GM12865 (cell line): ENCODE data around the gene GALNTL6.

Experiments used
- DNase-seq: peaks from one replicate; pipeline ENCODE4 v3.0.0; 2010; ENCODE audit warnings: low read depth
- H3K4me3 ChIP-seq: 2 replicates; pipeline ENCODE4 v1.5.1; 2011; ENCODE audit warnings: mild to moderate bottlenecking, low read depth, low read length, control low read depth
- CTCF ChIP-seq: IDR thresholded peaks from 2 replicates; pipeline ENCODE4 v1.5.1; 2011; ENCODE audit warnings: low read length, control low read depth, low read depth, inconsistent platforms; ENCODE audit not compliant: insufficient read depth; ENCODE audit errors: missing control alignments

The GALNTL6 gene

DNA sequence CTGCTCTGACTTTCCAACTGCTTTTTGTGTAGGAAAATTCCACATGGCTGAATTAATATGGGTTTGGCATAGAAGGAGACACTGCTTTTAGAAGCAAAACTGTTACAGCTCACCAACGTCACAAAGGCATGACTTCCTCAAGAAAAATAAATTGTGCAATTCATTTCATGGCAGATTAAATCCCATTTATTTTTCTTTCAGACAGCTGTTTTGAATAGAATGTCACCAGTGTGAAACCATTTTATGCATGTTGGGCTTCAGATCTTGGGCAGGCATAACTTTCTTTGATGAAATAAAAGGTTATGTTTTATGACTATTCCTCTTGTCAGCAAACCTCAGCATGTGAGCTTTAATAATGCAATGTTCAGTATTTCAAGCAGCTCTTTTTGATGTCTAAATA is 542.8 kb downstream of the GALNTL6 start:
- DNase-seq: no peak
- H3K4me3 ChIP-seq: no peak overlapping the region
- TF ChIP-seq CTCF: no peak

GRCh38 chr4:172357006-172357540 is 543.9 kb downstream of the GALNTL6 start:
- no peak for TF ChIP-seq CTCF
- no peak for DNase-seq
- no peak overlapping the region for H3K4me3 ChIP-seq

- no peak for DNase-seq
- no peak for TF ChIP-seq CTCF
- no peak overlapping the region for H3K4me3 ChIP-seq
Observed at GRCh38 chr4:172362569-172362968, 549.4 kb downstream of the GALNTL6 start.

- no peak for TF ChIP-seq CTCF
- no peak for DNase-seq
- no peak overlapping the region for H3K4me3 ChIP-seq
Observed at GRCh38 chr4:172369471-172369959, 556.3 kb downstream of the GALNTL6 start.

DNA sequence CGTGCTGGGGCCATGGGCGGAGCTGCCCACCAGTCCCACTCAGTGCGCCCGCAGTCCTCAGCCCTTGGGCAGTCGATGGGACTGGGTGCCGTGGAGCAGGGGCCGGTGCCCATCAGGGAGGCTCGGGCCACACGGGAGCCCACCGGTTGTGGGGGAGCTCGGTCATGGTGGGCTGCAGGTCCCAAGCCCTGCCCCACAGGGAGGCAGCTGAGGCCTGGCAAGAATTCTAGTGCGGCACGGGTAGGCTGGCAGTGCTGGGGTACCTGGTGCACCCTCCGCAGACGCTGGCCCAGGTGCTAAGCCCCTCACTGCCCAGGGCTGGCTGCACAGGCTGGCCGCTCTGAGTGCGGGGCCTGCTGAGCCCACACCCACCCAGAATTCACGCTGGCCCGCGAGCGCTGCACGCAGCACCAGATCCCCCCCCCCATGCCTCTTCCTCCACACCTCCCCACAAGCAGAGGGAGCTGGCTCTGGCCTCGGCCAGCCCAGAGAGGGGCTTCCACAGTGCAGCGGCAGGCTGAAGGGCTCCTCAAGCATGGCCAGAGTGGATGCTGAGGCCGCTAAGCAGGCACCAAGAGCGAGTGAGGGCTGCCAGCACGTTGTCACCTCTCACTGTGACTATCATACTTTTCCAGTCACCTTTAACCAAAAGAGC is 564.4 kb downstream of the GALNTL6 start:
- TF ChIP-seq CTCF: no peak
- no peak for DNase-seq
- no peak overlapping the region for H3K4me3 ChIP-seq

DNA sequence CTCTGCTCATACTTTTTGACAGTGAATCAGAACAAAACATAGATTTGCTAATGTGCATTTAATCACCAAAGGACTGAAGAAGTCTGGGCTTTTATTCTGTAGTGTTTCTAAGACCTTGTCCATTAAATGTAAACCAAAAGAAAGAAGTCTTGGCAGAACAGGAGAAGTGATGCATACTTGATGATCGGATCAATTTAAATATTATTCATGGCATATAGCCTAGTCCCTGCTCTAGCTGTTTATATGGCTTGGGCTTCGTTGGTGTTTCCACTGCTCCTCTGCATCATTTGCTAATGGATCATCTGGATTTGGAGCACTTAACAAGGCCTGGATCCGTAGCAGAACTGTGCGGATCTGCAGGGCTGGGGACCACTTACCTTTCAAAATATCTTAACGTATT is 566.6 kb downstream of the GALNTL6 start:
- TF ChIP-seq CTCF: no peak
- no peak overlapping the region for H3K4me3 ChIP-seq
- no peak for DNase-seq

DNA sequence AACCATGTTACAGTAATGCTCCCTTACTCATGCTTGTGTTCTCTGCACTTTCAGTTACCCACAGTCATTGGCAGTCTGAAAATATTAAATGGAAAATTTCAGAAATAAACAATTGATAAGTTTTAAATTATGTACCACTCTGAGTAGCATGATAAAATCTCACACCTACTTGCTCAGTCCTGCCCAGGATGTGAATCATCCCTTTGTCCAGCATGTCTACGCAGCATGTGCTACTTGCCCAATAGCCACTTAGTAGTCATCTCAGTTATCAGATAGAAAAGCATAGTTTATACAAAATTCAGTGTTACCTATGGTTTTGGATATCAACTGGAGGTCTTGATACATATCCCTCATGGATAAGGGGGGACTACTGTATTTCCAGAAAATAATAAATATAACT is 577.1 kb downstream of the GALNTL6 start:
- DNase-seq: no peak
- no peak for TF ChIP-seq CTCF

More for the DNA sequence above, 577.1 kb downstream of the GALNTL6 start:
- H3K4me3 ChIP-seq: no peak overlapping the region
